HCT116 (cell line): ENCODE results near the gene FBXL19. TPM values are rescaled to one million over a fixed set of nuclear protein-coding genes. Genes with fewer than 3 reads are reported as not detected.
A peak's percentile ranks its signal among the peaks of the same experiment; 100 is the strongest.

ENCODE experiments used
- ATAC-seq: fragments of 200-7000 bp; cut with Tn5 transposase; 2 replicates; pipeline ENCODE4 v1.9.1; 2020; ENCODE audit warnings: mild to moderate bottlenecking, moderate library complexity
- BruUV-seq: library from RNA; stranded (reverse); fragments of 400-500 nt; replicated peaks from 2 replicates; lab custom pipeline; 2021; lab: Mats Ljungman, UMichigan
- CTCF ChIA-PET: fragments of 300-600 bp; sonication (Branson Sonifier 250); formaldehyde crosslinking; loops from one replicate; lab custom pipeline; 2021; ENCODE audit warnings: antibody characterized with exemption; lab: Charles Lee
- POLR2A ChIA-PET: fragments of 300-600, 350-600 bp; sonication (Branson Sonifier 250); formaldehyde crosslinking; loops from one replicate; lab custom pipeline; 2021; ENCODE audit warnings: antibody characterized with exemption; lab: Charles Lee
- RAD21 ChIA-PET, 2 experiments: fragments of 300-600 bp; sonication (Branson Sonifier 250); formaldehyde crosslinking; loops; one replicate each; lab custom pipeline; 2023; ENCODE audit warnings: low total read pairs in 2 of 2; ENCODE audit not compliant: uncharacterized antibody in 2 of 2, unreplicated experiment in 2 of 2, low non-redundant PET in 1 of 2; lab: Charles Lee
- DNase-seq: peaks from one replicate; pipeline ENCODE4 v3.0.0-alpha.2; 2010; ENCODE audit warnings: low read depth, low spot score
- H2AFZ ChIP-seq: fragments of 200-600 bp; shearing (Covaris generic), sonication (generic); 2 replicates; pipeline ENCODE4 v1.6.1; 2017; ENCODE audit warnings: low read depth, mixed run types, mixed read lengths, antibody characterized with exemption, low read length; ENCODE audit not compliant: poor library complexity, severe bottlenecking
- H3K27ac ChIP-seq: 2 replicates; pipeline ENCODE4 v1.5.1; 2012; ENCODE audit warnings: low read depth, low read length
- H3K27me3 ChIP-seq: fragments of 200-600 bp; sonication (generic); 2 replicates; pipeline ENCODE4 v1.6.1; 2016; ENCODE audit warnings: mixed run types, low read length, mixed read lengths; ENCODE audit not compliant: insufficient read depth
- H3K36me3 ChIP-seq, 2 experiments: fragments of 200-500 bp in 1 of 2; fragments of 200-600 bp in 1 of 2; sonication (Bioruptor generic) in 1 of 2; sonication (generic) in 1 of 2; 2 replicates each; pipeline versions ENCODE4 v1.5.1 to v1.6.1; 2014 to 2016; ENCODE audit warnings: low read length in 2 of 2, inconsistent platforms in 1 of 2, mixed read lengths in 1 of 2, mixed run types in 1 of 2; ENCODE audit not compliant: insufficient read depth in 2 of 2, control insufficient read depth in 1 of 2
- H3K4me1 ChIP-seq, 2 experiments: fragments of 200-600 bp in 1 of 2; sonication (generic) in 1 of 2; 2 replicates each; pipeline versions ENCODE4 v1.5.1 to v1.6.1; 2012 to 2017; ENCODE audit warnings: low read length in 2 of 2, inconsistent platforms in 1 of 2, mild to moderate bottlenecking in 1 of 2, mixed read lengths in 1 of 2, mixed run types in 1 of 2, moderate library complexity in 1 of 2; ENCODE audit not compliant: insufficient read depth in 2 of 2, control insufficient read depth in 1 of 2
- H3K4me2 ChIP-seq: fragments of 200-600 bp; sonication (generic); 2 replicates; pipeline ENCODE4 v1.6.1; 2017; ENCODE audit warnings: mixed run types, low read length, mixed read lengths
- H3K4me3 ChIP-seq, 2 experiments: fragments of 200-600 bp in 1 of 2; sonication (generic) in 1 of 2; replicated peaks in 1 of 2; 2 replicates each; pipeline ENCODE4 v1.5.1; 2011 to 2016; ENCODE audit warnings: low read length in 2 of 2, control low read depth in 1 of 2, low read depth in 1 of 2, mild to moderate bottlenecking in 1 of 2, mixed read lengths in 1 of 2, mixed run types in 1 of 2
- H3K79me2 ChIP-seq: fragments of 200-600 bp; sonication (generic); 2 replicates; pipeline ENCODE4 v1.6.1; 2017; ENCODE audit warnings: mild to moderate bottlenecking, mixed run types, low read length, moderate library complexity, mixed read lengths; ENCODE audit not compliant: insufficient read depth
- H3K9ac ChIP-seq: fragments of 200-600 bp; sonication (generic); 2 replicates; pipeline ENCODE4 v1.6.1; 2016; ENCODE audit warnings: low read length, mixed read lengths
- H3K9me2 ChIP-seq: fragments of 200-600 bp; sonication (generic), shearing (Covaris generic); 2 replicates; pipeline ENCODE4 v1.6.1; 2017; ENCODE audit warnings: mixed run types, mild to moderate bottlenecking, moderate library complexity; ENCODE audit not compliant: insufficient read depth
- H3K9me3 ChIP-seq, 2 experiments: fragments of 200-500 bp in 1 of 2; fragments of 200-600 bp in 1 of 2; sonication (Bioruptor generic) in 1 of 2; sonication (generic) in 1 of 2; 2 replicates each; pipeline ENCODE4 v1.6.1; 2014 to 2017; ENCODE audit warnings: low read length in 2 of 2, mixed read lengths in 2 of 2, inconsistent platforms in 1 of 2, low read depth in 1 of 2, mild to moderate bottlenecking in 1 of 2, mixed run types in 1 of 2, moderate library complexity in 1 of 2; ENCODE audit not compliant: control insufficient read depth in 1 of 2, insufficient read depth in 1 of 2
- H4K20me1 ChIP-seq: fragments of 200-600 bp; sonication (generic), shearing (Covaris generic); 2 replicates; pipeline ENCODE4 v1.6.1; 2017; ENCODE audit warnings: mixed run types, mild to moderate bottlenecking, moderate library complexity; ENCODE audit not compliant: insufficient read depth
- CBX3 ChIP-seq: IDR thresholded peaks from 2 replicates; pipeline ENCODE4 v1.6.1; 2012; ENCODE audit warnings: low read depth
- CEBPB ChIP-seq: IDR thresholded peaks from 2 replicates; pipeline ENCODE4 v1.6.1; 2012; ENCODE audit warnings: low read depth
- ELF1 ChIP-seq: IDR thresholded peaks from 2 replicates; pipeline ENCODE4 v1.6.1; 2012; ENCODE audit warnings: low read depth, borderline replicate concordance
- EZH2 ChIP-seq: fragments of 200-600 bp; sonication (generic); IDR thresholded peaks from 2 replicates; pipeline ENCODE4 v1.6.1; 2017; ENCODE audit warnings: antibody characterized with exemption, mixed run types
- FOSL1 ChIP-seq: IDR thresholded peaks from 2 replicates; pipeline ENCODE4 v1.6.1; 2012; ENCODE audit warnings: low read depth
- POLR2AphosphoS5 ChIP-seq: IDR thresholded peaks from 2 replicates; pipeline ENCODE4 v1.6.1; 2011; ENCODE audit warnings: mild to moderate bottlenecking, low read depth, low read length, moderate library complexity
- SIN3A ChIP-seq: IDR thresholded peaks from 2 replicates; pipeline ENCODE4 v1.6.1; 2012; ENCODE audit warnings: low read depth
- SRF ChIP-seq: IDR thresholded peaks from 2 replicates; pipeline ENCODE4 v1.6.1; 2012; ENCODE audit warnings: low read depth
- TCF7L2 ChIP-seq: IDR thresholded peaks from 2 replicates; pipeline ENCODE4 v1.7.0; 2011; ENCODE audit warnings: borderline replicate concordance, inconsistent platforms; ENCODE audit not compliant: insufficient read depth, insufficient read length; ENCODE audit errors: extremely low read depth
- YY1 ChIP-seq: IDR thresholded peaks from 2 replicates; pipeline ENCODE4 v1.6.1; 2011; ENCODE audit warnings: low read length, low read depth, moderate library complexity, mild to moderate bottlenecking; ENCODE audit not compliant: insufficient replicate concordance; ENCODE audit errors: extremely low read depth
- ZFX ChIP-seq: fragments of 450-650 bp; IDR thresholded peaks from 2 replicates; pipeline ENCODE4 v1.6.1; 2017
- intact Hi-C: fragments of 100-400 bp; cut with micrococcal nuclease; formaldehyde crosslinking; loops from 2 replicates; pipeline ENCODE4 v1.10.0; 2022
- total RNA-seq: library from RNA; stranded (reverse); gene quantifications from one replicate; pipeline ENCODE4 v1.2.1, GENCODE V29; 2021; ENCODE audit not compliant: unreplicated experiment
- TF ChIP-seq, protein P1 (sequence below): IDR thresholded peaks from 2 replicates; pipeline ENCODE4 v1.6.1; 2012
- TF ChIP-seq, protein P2 (sequence below), 3 experiments: fragments of 200-600 bp in 1 of 3; sonication (generic) in 1 of 3; IDR thresholded peaks in 2 of 3; conservative IDR thresholded peaks in 1 of 3; 2 replicates each; pipeline ENCODE4 v1.5.1; 2012 to 2017; ENCODE audit warnings: low read depth in 2 of 3, low read length in 2 of 3, antibody characterized with exemption in 1 of 3, borderline replicate concordance in 1 of 3, control low read depth in 1 of 3, mild to moderate bottlenecking in 1 of 3, mixed read lengths in 1 of 3, mixed run types in 1 of 3, moderate library complexity in 1 of 3; ENCODE audit not compliant: insufficient read depth in 1 of 3
- TF ChIP-seq, protein P3 (sequence below): IDR thresholded peaks from 2 replicates; pipeline ENCODE4 v1.6.1; 2012
- TF ChIP-seq, protein P4 (sequence below): IDR thresholded peaks from 2 replicates; pipeline ENCODE4 v1.6.1; 2011; ENCODE audit warnings: mild to moderate bottlenecking, low read length, moderate library complexity; ENCODE audit not compliant: insufficient replicate concordance; ENCODE audit errors: extremely low read depth

Gene FBXL19
- total RNA-seq, 1 experiment from 2014 or later = 45.2 TPM

DNA sequence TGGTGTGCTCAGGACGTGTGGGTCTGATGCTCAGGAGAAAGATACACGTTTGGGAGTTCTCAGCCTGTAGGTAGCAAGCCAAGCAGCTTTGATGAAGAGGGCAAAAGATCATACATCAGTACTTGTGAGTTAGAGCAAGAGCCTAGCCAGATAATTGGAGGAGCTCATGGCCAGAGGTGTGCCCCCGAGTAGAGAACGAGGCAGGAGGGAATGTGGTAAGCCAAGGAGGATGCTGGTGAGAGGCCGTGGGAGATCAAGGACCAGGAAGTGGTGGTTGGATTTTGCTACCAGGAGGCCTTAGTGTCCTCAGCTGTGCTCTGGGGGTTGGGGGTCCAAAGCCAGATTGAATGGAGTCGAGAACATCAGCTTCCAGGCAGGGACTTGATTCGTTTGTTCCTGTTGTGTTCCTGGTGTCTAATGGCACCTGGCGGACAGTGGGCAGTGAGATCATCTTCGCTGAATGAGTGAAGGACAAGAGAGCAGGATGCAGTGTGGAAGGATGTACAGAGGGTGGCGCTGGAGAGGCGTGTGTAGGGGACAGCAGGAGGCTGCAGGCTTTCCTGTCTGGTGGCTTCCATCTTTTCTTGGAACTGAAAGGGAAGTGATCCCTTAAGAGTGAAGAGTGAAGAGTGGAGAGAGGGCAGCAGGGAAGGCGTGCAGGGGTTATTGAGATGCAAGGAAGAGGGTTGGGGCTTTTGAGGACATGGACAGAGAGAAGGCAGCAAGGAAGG lies 11.6 kb downstream of the FBXL19 start:
- CTCF ChIA-PET = no interaction called here
- no peaks in the 10 kb centered on the region for H3K27me3 ChIP-seq
- ATAC-seq (peak; percentile 85), DNase-seq (no peak)
- no peaks in the 10 kb centered on the region for H3K9me2 ChIP-seq
- no peak overlapping the region for H2AFZ ChIP-seq
- POLR2A ChIA-PET = interaction anchor here (0.7 kb wide), 1 partner anchor 209 kb away, joined by 3 read pairs; no protein-coding TSS in a partner anchor
- RAD21 ChIA-PET = interaction anchor here in 1 of 2 experiments (0.7 kb wide), 1 partner anchor 107 kb away, joined by 3 read pairs; no protein-coding TSS in a partner anchor
- BruUV-seq = no TSS peak
- H3K4me1 ChIP-seq = no peaks in the 10 kb centered on the region
- H3K79me2 ChIP-seq = peaks cover 2% of the 10 kb centered on the region; the same call in 1 of the 2 replicates
- no peaks in the 10 kb centered on the region for H4K20me1 ChIP-seq
- H3K36me3 ChIP-seq = peaks cover 9 to 26% of the 10 kb centered on the region in 2 experiments
- no peak overlapping the region for H3K9ac ChIP-seq
- no peak overlapping the region for H3K4me3 ChIP-seq
- no peak overlapping the region for H3K4me2 ChIP-seq
- TF ChIP-seq, protein P1, sequence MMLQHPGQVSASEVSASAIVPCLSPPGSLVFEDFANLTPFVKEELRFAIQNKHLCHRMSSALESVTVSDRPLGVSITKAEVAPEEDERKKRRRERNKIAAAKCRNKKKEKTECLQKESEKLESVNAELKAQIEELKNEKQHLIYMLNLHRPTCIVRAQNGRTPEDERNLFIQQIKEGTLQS = no peak
- TF ChIP-seq, protein P2, sequence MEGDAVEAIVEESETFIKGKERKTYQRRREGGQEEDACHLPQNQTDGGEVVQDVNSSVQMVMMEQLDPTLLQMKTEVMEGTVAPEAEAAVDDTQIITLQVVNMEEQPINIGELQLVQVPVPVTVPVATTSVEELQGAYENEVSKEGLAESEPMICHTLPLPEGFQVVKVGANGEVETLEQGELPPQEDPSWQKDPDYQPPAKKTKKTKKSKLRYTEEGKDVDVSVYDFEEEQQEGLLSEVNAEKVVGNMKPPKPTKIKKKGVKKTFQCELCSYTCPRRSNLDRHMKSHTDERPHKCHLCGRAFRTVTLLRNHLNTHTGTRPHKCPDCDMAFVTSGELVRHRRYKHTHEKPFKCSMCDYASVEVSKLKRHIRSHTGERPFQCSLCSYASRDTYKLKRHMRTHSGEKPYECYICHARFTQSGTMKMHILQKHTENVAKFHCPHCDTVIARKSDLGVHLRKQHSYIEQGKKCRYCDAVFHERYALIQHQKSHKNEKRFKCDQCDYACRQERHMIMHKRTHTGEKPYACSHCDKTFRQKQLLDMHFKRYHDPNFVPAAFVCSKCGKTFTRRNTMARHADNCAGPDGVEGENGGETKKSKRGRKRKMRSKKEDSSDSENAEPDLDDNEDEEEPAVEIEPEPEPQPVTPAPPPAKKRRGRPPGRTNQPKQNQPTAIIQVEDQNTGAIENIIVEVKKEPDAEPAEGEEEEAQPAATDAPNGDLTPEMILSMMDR (IDR thresholded peaks at IDR 0.05 in 2 of 3, conservative IDR thresholded peaks at IDR 0.05 in 1 of 3; ENCODE audit: borderline replicate concordance in 1 of 3, insufficient read depth in 1 of 3, low read depth in 2 of 3, low read length in 2 of 3) = peak in 2 of 3 experiments; percentile 70 to 76; a peak in 5 of 6 replicates
- intact Hi-C loops = no loop called here
- H3K9me3 ChIP-seq = no peaks in the 10 kb centered on the region
- no peak overlapping the region for H3K27ac ChIP-seq

DNA sequence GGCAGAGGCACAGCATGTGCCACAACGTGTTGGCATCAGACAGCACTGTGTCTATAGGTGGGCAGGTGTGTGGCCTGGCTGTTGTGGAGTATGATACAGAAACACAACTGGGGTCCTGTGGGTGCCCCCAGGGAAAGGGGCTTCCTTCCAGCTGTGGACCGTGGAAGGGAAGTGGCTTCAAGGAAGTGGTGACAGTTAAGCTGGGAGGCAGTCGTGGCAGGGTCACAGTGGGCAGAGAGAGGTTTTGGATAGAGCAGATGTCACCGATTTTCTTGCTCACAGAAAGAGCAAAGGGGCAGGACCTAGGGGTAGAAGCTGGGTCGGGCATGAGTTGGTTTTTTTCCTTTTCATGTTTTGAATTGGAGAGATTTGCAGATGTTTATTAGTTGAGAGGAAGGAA lies 14.3 kb downstream of the FBXL19 start:
- H3K27ac ChIP-seq = 0 out of 2 replicates have a peak overlapping the region, but pooled peaks have one; percentile 18
- BruUV-seq = no TSS peak
- ChIA-PET RAD21 (no interaction called here), POLR2A (no interaction called here), CTCF (no interaction called here)
- intact Hi-C loops = no loop called here
- ATAC-seq = no peak
- no peak overlapping the region for H3K4me3 ChIP-seq
- peaks cover 0 to 11% of the 10 kb centered on the region in 2 experiments; a peak in 3 of 4 replicates for H3K36me3 ChIP-seq
- H3K4me2 ChIP-seq = no peak overlapping the region
- TF ChIP-seq ZFX = no peak
- TF ChIP-seq, protein P3, sequence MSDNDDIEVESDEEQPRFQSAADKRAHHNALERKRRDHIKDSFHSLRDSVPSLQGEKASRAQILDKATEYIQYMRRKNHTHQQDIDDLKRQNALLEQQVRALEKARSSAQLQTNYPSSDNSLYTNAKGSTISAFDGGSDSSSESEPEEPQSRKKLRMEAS = no peak
- no peak for TF ChIP-seq SRF
- TF ChIP-seq FOSL1 = no peak
- TF ChIP-seq, protein P4, sequence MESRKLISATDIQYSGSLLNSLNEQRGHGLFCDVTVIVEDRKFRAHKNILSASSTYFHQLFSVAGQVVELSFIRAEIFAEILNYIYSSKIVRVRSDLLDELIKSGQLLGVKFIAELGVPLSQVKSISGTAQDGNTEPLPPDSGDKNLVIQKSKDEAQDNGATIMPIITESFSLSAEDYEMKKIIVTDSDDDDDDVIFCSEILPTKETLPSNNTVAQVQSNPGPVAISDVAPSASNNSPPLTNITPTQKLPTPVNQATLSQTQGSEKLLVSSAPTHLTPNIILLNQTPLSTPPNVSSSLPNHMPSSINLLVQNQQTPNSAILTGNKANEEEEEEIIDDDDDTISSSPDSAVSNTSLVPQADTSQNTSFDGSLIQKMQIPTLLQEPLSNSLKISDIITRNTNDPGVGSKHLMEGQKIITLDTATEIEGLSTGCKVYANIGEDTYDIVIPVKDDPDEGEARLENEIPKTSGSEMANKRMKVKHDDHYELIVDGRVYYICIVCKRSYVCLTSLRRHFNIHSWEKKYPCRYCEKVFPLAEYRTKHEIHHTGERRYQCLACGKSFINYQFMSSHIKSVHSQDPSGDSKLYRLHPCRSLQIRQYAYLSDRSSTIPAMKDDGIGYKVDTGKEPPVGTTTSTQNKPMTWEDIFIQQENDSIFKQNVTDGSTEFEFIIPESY = no peak
- no peak for TF ChIP-seq POLR2AphosphoS5
- no peak for TF ChIP-seq CEBPB
- TF ChIP-seq ELF1 = no peak
- no peak for TF ChIP-seq EZH2
- no peak for TF ChIP-seq CBX3
- TF ChIP-seq YY1 = no peak
- no peak for TF ChIP-seq SIN3A
- TF ChIP-seq TCF7L2 = no peak
- DNase-seq = no peak
- H3K27me3 ChIP-seq = no peaks in the 10 kb centered on the region
- H3K9me2 ChIP-seq = no peaks in the 10 kb centered on the region
- no peaks in the 10 kb centered on the region for H4K20me1 ChIP-seq
- no peak overlapping the region for H3K9ac ChIP-seq
- no peaks in the 10 kb centered on the region for H3K9me3 ChIP-seq
- no peak overlapping the region for H2AFZ ChIP-seq
- peaks cover 5 to 12% of the 10 kb centered on the region in 2 experiments; a peak in 3 of 4 replicates for H3K4me1 ChIP-seq
- H3K79me2 ChIP-seq = peaks cover 2% of the 10 kb centered on the region; the same call in 1 of the 2 replicates
